Glutamatergic neuron (in vitro differentiated cells): ENCODE measurements around the gene FOXF1. TPM values are rescaled to one million over a fixed set of nuclear protein-coding genes. Genes with fewer than 3 reads are reported as not detected.

Source experiments
- DNase-seq: peaks from one replicate; pipeline ENCODE4 v3.0.0; 2022
- H3K27ac Mint-ChIP-seq: one replicate; pipeline ENCODE4 v1.8.0; 2020; ENCODE audit warnings: mild to moderate bottlenecking, mixed read lengths, inconsistent platforms; ENCODE audit not compliant: unreplicated experiment
- H3K27me3 Mint-ChIP-seq: one replicate; pipeline ENCODE4 v1.8.0; 2020; ENCODE audit warnings: mild to moderate bottlenecking, moderate library complexity, mixed read lengths, inconsistent platforms; ENCODE audit not compliant: unreplicated experiment
- H3K36me3 Mint-ChIP-seq: one replicate; pipeline ENCODE4 v1.8.0; 2020; ENCODE audit warnings: mild to moderate bottlenecking, mixed read lengths, inconsistent platforms; ENCODE audit not compliant: unreplicated experiment
- H3K4me1 Mint-ChIP-seq: one replicate; pipeline ENCODE4 v1.8.0; 2020; ENCODE audit warnings: mild to moderate bottlenecking, low read depth, mixed read lengths, inconsistent platforms; ENCODE audit not compliant: unreplicated experiment
- H3K4me3 Mint-ChIP-seq: one replicate; pipeline ENCODE4 v1.8.0; 2020; ENCODE audit warnings: mild to moderate bottlenecking, mixed read lengths, inconsistent platforms; ENCODE audit not compliant: unreplicated experiment
- H3K9me3 Mint-ChIP-seq: one replicate; pipeline ENCODE4 v1.8.0; 2020; ENCODE audit warnings: mild to moderate bottlenecking, moderate library complexity, mixed read lengths, inconsistent platforms; ENCODE audit not compliant: unreplicated experiment
- total RNA-seq: library from RNA; stranded (reverse); fragmentation: NEBNext Ultra II Directional; extraction: Animal tissue kit (Norgen Biotek cat#: 25700); gene quantifications from one replicate; pipeline ENCODE4 v1.2.1, GENCODE V29; 2021; ENCODE audit not compliant: unreplicated experiment
- TF ChIP-seq, protein P1 (sequence below): fragments of 200-600 bp; sonication (generic); IDR thresholded peaks from one replicate; pipeline ENCODE4 v1.5.0; 2021; ENCODE audit not compliant: partially characterized antibody, unreplicated experiment

The FOXF1 gene
- total RNA-seq, 1 donor from 2014 or later: not detected

DNA sequence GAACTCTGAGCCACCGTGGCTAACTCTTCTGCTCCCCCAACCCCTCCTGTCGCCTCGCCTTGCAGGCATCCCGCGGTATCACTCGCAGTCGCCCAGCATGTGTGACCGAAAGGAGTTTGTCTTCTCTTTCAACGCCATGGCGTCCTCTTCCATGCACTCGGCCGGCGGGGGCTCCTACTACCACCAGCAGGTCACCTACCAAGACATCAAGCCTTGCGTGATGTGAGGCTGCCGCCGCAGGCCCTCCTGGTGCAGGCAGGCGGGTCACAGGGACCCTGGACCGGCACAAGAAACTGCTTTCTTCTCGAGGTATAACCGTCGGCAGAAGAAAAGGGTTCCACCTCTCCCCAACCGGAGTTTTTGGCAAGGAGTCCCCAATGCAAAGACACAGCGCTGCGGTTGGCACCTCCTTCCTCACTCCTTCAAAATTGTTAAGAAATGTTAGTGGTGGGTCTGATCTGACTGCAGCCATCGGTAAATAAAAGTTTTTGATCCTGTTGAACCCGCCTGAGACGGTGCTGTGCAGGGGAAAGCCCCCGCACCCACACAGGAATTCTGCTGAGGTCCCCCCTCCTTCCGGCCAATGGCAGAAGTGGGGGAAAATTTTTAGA, 2.6 kb downstream of the FOXF1 start:
- H3K27ac Mint-ChIP-seq: no peak overlapping the region
- H3K27me3 Mint-ChIP-seq: peaks cover 29% of the 10 kb centered on the region
- peaks cover 12% of the 10 kb centered on the region for H3K4me1 Mint-ChIP-seq
- DNase-seq: no peak
- H3K4me3 Mint-ChIP-seq: peak overlapping the region; percentile 49
- TF ChIP-seq, protein P1, sequence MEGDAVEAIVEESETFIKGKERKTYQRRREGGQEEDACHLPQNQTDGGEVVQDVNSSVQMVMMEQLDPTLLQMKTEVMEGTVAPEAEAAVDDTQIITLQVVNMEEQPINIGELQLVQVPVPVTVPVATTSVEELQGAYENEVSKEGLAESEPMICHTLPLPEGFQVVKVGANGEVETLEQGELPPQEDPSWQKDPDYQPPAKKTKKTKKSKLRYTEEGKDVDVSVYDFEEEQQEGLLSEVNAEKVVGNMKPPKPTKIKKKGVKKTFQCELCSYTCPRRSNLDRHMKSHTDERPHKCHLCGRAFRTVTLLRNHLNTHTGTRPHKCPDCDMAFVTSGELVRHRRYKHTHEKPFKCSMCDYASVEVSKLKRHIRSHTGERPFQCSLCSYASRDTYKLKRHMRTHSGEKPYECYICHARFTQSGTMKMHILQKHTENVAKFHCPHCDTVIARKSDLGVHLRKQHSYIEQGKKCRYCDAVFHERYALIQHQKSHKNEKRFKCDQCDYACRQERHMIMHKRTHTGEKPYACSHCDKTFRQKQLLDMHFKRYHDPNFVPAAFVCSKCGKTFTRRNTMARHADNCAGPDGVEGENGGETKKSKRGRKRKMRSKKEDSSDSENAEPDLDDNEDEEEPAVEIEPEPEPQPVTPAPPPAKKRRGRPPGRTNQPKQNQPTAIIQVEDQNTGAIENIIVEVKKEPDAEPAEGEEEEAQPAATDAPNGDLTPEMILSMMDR: no peak
- H3K9me3 Mint-ChIP-seq: peaks cover 14% of the 10 kb centered on the region
- no peaks in the 10 kb centered on the region for H3K36me3 Mint-ChIP-seq

DNA sequence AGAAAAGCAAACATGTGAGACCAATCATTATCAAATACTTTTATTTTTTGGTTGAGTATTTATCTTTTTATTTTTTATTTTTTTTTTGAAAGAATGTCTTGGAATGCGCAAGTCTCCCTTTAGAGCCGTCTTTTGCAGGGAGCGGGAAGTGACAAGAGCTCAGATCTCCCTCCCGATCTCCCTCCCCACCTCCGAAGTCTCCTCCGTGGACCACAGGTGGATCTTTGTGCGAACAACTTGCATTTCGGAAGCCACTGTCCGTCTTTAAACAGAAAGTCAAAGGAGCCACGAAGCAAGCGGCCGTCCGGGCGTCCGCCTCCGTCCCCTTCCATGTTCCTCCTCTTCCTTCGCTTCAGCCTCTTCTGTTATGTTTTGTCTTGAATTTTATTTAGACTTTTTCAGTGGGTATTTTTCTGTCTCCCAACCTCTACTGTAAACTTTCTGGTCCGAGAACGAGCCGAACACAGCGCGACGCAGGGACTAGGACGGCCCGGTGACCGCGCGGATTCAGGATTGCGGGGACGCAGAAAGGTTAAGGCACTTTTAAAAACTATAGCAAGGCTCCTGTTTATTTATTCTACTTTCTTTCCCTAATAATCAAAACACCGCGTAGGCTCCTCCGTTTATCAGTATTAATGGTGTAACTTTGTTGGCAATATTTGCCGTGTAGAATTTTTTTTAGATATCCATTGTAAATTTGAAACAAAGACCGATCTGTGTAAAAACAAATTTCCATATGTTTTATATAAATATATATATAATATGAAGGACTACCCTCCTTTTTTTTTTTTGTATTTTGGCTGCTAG, 3.3 kb downstream of the FOXF1 start:
- TF ChIP-seq, protein P1: no peak
- Mint-ChIP-seq H3K4me3 (peak overlapping the region; percentile 66), H3K36me3 (no peaks in the 10 kb centered on the region), H3K9me3 (peaks cover 14% of the 10 kb centered on the region), H3K27ac (no peak overlapping the region), H3K27me3 (peaks cover 29% of the 10 kb centered on the region), H3K4me1 (peaks cover 12% of the 10 kb centered on the region)
- peak; percentile 19 for DNase-seq

DNA sequence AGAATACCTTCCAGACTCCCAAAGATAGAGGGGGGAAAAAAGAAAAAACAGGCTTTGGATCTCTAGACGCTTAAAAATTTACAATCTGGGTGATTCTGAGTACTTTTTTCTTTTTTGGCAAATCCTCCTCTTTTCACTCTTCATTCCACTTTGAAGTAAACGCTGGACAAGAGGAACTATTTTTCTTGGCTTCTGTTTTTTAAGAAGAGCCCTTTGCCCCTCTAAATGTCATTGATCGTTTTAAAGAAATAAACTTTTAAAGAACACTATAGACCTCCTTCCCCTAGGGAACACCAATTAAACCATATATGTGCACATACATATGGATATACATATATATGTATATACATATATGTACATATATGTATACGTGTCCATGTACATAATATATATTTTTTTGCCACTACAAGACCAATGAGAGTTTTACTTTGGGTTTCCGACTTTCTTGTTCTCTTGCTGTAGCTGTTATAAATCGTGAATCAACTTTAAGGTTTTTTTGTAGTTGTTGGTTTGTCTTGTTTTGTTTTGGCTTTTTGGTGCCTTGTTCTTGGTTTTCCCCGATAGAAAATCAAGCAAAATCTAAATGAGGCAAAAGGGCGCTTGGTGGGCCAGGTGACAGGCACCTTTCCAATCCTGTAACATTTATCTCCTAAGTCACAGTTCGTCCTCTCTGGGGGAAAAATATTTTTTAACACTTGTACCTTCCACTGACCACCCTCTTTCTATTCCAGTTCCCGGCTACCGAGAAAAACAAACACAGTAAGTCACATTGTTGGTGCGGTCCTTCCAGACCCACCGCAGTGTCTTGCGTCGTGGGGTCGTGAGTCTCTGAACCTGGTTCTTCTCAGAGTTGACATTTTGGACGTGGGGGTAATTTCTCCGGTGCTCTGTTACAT, 4.4 kb downstream of the FOXF1 start:
- H3K27ac Mint-ChIP-seq: no peak overlapping the region
- peaks cover 32% of the 10 kb centered on the region for H3K27me3 Mint-ChIP-seq
- peaks cover 12% of the 10 kb centered on the region for H3K4me1 Mint-ChIP-seq
- no peaks in the 10 kb centered on the region for H3K36me3 Mint-ChIP-seq
- peaks cover 14% of the 10 kb centered on the region for H3K9me3 Mint-ChIP-seq
- TF ChIP-seq, protein P1: no peak
- no peak for DNase-seq
- H3K4me3 Mint-ChIP-seq: peak overlapping the region; percentile 38

DNA sequence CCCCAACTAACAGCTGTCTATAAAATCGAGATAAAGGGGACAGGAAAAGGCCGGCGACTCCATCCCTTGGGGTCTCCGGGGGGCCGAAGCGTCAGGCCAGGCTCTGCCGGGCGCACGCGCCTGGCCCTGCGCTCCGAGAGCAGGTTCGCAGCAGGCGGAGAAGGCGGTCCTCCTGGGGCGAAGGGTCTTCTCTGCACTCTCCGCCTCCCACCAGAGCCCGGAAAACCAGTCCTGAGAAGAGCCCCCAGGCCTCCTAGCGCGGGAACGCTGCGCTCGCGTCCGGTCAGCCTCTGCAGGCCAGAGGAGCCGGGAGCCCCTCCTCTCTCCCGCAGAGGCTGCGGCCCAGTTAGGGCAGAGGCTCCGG, 5.1 kb downstream of the FOXF1 start:
- peak; percentile 43 for DNase-seq
- Mint-ChIP-seq H3K4me3 (no peak overlapping the region), H3K27ac (no peak overlapping the region), H3K4me1 (peaks cover 12% of the 10 kb centered on the region), H3K36me3 (no peaks in the 10 kb centered on the region), H3K27me3 (peaks cover 32% of the 10 kb centered on the region), H3K9me3 (peaks cover 14% of the 10 kb centered on the region)
- TF ChIP-seq, protein P1: no peak
